SK-N-SH (cell line): Measurements from ENCODE around the gene SCAF1. TPM values are rescaled to one million over a fixed set of nuclear protein-coding genes. Genes with fewer than 3 reads are reported as not detected.
A peak's percentile ranks its signal among the peaks of the same experiment; 100 is the strongest.

Source experiments
- CTCF ChIA-PET: fragments of 300-600, 350-600 bp; formaldehyde crosslinking; extraction: SDS; loops from one replicate; lab custom pipeline; 2021; lab: Yijun Ruan, JAX
- POLR2A ChIA-PET: fragments of 350-600 bp; sonication (Branson Sonifier 250); formaldehyde crosslinking; extraction: SDS; loops from one replicate; lab custom pipeline; 2020; ENCODE audit warnings: antibody characterized with exemption, inconsistent platforms; lab: Yijun Ruan, JAX
- DNase-seq: peaks from one replicate; pipeline ENCODE4 v3.0.0; 2012
- H2AFZ ChIP-seq: fragments of 200-600 bp; sonication (generic); 2 replicates; pipeline ENCODE4 v1.8.1; 2016; ENCODE audit warnings: antibody characterized with exemption, mild to moderate bottlenecking, low read depth
- H3F3A ChIP-seq: fragments of 200-600 bp; sonication (generic); replicated peaks from 2 replicates; pipeline ENCODE3; 2016; ENCODE audit warnings: antibody characterized with exemption, mild to moderate bottlenecking; ENCODE audit not compliant: insufficient read depth
- H3K27ac ChIP-seq, 2 experiments: fragments of 200-500 bp in 1 of 2; fragments of 200-600 bp in 1 of 2; sonication (Bioruptor generic) in 1 of 2; sonication (generic), shearing (Covaris generic) in 1 of 2; 2 replicates each; pipeline versions ENCODE4 v1.5.1 to v1.6.1; 2014 to 2016; ENCODE audit warnings: low read depth in 2 of 2, inconsistent platforms in 1 of 2, low read length in 1 of 2, mild to moderate bottlenecking in 1 of 2, mixed read lengths in 1 of 2
- H3K27me3 ChIP-seq: fragments of 200-600 bp; sonication (generic), shearing (Covaris generic); 2 replicates; pipeline ENCODE4 v1.6.1; 2016; ENCODE audit warnings: mixed run types; ENCODE audit not compliant: insufficient read depth
- H3K36me3 ChIP-seq, 2 experiments: fragments of 200-500 bp in 1 of 2; fragments of 200-600 bp in 1 of 2; sonication (Bioruptor generic) in 1 of 2; sonication (generic) in 1 of 2; replicated peaks in 1 of 2; 2 replicates each; pipeline versions ENCODE3 to v1.5.1; 2014 to 2016; ENCODE audit warnings: low read length in 1 of 2, mild to moderate bottlenecking in 1 of 2; ENCODE audit not compliant: insufficient read depth in 2 of 2, control insufficient read depth in 1 of 2
- H3K4me1 ChIP-seq, 2 experiments: fragments of 200-500 bp in 1 of 2; fragments of 200-600 bp in 1 of 2; sonication (Bioruptor generic) in 1 of 2; sonication (generic), shearing (Covaris generic) in 1 of 2; 2 replicates each; pipeline versions ENCODE4 v1.5.1 to v1.6.1; 2014 to 2016; ENCODE audit warnings: low read depth in 1 of 2, low read length in 1 of 2, mixed run types in 1 of 2; ENCODE audit not compliant: insufficient read depth in 2 of 2, control insufficient read depth in 1 of 2
- H3K4me2 ChIP-seq: fragments of 200-600 bp; sonication (generic), shearing (Covaris generic); 2 replicates; pipeline ENCODE4 v1.6.1; 2017; ENCODE audit warnings: mixed run types
- H3K4me3 ChIP-seq, 2 experiments: fragments of 200-500 bp in 1 of 2; fragments of 200-600 bp in 1 of 2; sonication (Bioruptor generic) in 1 of 2; sonication (generic), shearing (Covaris generic) in 1 of 2; 2 replicates each; pipeline versions ENCODE4 v1.5.1 to v1.8.1; 2014 to 2016; ENCODE audit warnings: low read depth in 2 of 2, inconsistent platforms in 1 of 2, low read length in 1 of 2, mild to moderate bottlenecking in 1 of 2, mixed read lengths in 1 of 2, moderate library complexity in 1 of 2
- H3K79me2 ChIP-seq: fragments of 200-600 bp; sonication (generic); 2 replicates; pipeline ENCODE4 v1.8.1; 2017; ENCODE audit warnings: mild to moderate bottlenecking; ENCODE audit not compliant: insufficient read depth
- H3K9ac ChIP-seq: fragments of 200-600 bp; sonication (generic); 2 replicates; pipeline ENCODE4 v1.6.1; 2017; ENCODE audit warnings: mixed run types
- H3K9me2 ChIP-seq: fragments of 200-600 bp; sonication (generic); 2 replicates; pipeline ENCODE4 v1.6.1; 2017; ENCODE audit warnings: mixed run types
- H3K9me3 ChIP-seq: fragments of 200-600 bp; sonication (generic); 2 replicates; pipeline ENCODE4 v1.6.1; 2017; ENCODE audit warnings: mixed run types, mild to moderate bottlenecking, moderate library complexity
- H4K20me1 ChIP-seq: fragments of 200-600 bp; sonication (generic); 2 replicates; pipeline ENCODE4 v1.6.1; 2017; ENCODE audit warnings: mild to moderate bottlenecking, mixed run types; ENCODE audit not compliant: insufficient read depth
- ELF1 ChIP-seq: IDR thresholded peaks from 2 replicates; pipeline ENCODE4 v1.4.0; 2012
- FOXM1 ChIP-seq: IDR thresholded peaks from 2 replicates; pipeline ENCODE4 v1.4.0; 2012; ENCODE audit warnings: low read depth, mild to moderate bottlenecking
- GABPA ChIP-seq: IDR thresholded peaks from 2 replicates; pipeline ENCODE4 v1.4.0; 2012; ENCODE audit warnings: low read depth, mild to moderate bottlenecking
- GATA2 ChIP-seq: sonication (generic); formaldehyde crosslinking; IDR thresholded peaks from 2 replicates; pipeline ENCODE4 v1.5.0; 2020; ENCODE audit warnings: mild to moderate bottlenecking, missing genetic modification reagents
- JUND ChIP-seq: IDR thresholded peaks from 2 replicates; pipeline ENCODE4 v1.4.0; 2012
- MXI1 ChIP-seq: IDR thresholded peaks from 2 replicates; pipeline ENCODE4 v1.6.1; 2012; ENCODE audit warnings: mild to moderate bottlenecking, low read depth, low read length, improper control_type of control experiment
- NRF1 ChIP-seq: IDR thresholded peaks from 2 replicates; pipeline ENCODE4 v1.6.1; 2012; ENCODE audit warnings: low read depth, mild to moderate bottlenecking, low read length
- POLR2AphosphoS5 ChIP-seq: IDR thresholded peaks from 2 replicates; pipeline ENCODE4 v1.6.1; 2012; ENCODE audit warnings: low read depth, low read length
- RAD21 ChIP-seq: IDR thresholded peaks from 2 replicates; pipeline ENCODE4 v1.6.1; 2012; ENCODE audit warnings: mild to moderate bottlenecking, low read length
- RFX5 ChIP-seq: IDR thresholded peaks from 2 replicates; pipeline ENCODE4 v1.6.1; 2012; ENCODE audit warnings: mild to moderate bottlenecking, improper control_type of control experiment, low read length
- RXRA ChIP-seq: IDR thresholded peaks from 2 replicates; pipeline ENCODE4 v1.4.0; 2012; ENCODE audit warnings: low read depth, mild to moderate bottlenecking, borderline replicate concordance
- SIN3A ChIP-seq: IDR thresholded peaks from 2 replicates; pipeline ENCODE4 v1.6.1; 2012; ENCODE audit warnings: low read depth, mild to moderate bottlenecking, low read length, moderate library complexity, borderline replicate concordance
- TAF1 ChIP-seq: IDR thresholded peaks from 2 replicates; pipeline ENCODE4 v1.6.1; 2012; ENCODE audit warnings: low read depth, mild to moderate bottlenecking, low read length, moderate library complexity, borderline replicate concordance
- WGBS: methylation state at CpG from one replicate; pipeline ENCODE4 v1.1.6; 2017; ENCODE audit warnings: low lambda C conversion rate; 5-methylcytosine and 5-hydroxymethylcytosine counted together
- polyA plus RNA-seq, 3 experiments: library from polyadenylated mRNA; depleted of rRNA; stranded (reverse); fragments of >200 nt; gene quantifications; 2 replicates each; pipeline ENCODE4 v1.2.3, GENCODE V29; 2012
- TF ChIP-seq, protein P1 (sequence below): fragments of 200-600 bp; sonication (generic); IDR thresholded peaks from 2 replicates; pipeline ENCODE4 v1.6.1; 2017; ENCODE audit warnings: antibody characterized with exemption, mild to moderate bottlenecking, moderate library complexity
- TF ChIP-seq, protein P2 (sequence below): IDR thresholded peaks from 2 replicates; pipeline ENCODE4 v1.6.1; 2012; ENCODE audit warnings: mild to moderate bottlenecking, low read depth, low read length, moderate library complexity
- TF ChIP-seq, protein P3 (sequence below): IDR thresholded peaks from 2 replicates; pipeline ENCODE4 v1.4.0; 2012; ENCODE audit warnings: low read depth
- TF ChIP-seq, protein P4 (sequence below): IDR thresholded peaks from 2 replicates; pipeline ENCODE4; 2012

The SCAF1 gene
- polyA plus RNA-seq, 1 of the 3 experiments (the other 2 are of a cell fraction): 9.5 TPM

DNA sequence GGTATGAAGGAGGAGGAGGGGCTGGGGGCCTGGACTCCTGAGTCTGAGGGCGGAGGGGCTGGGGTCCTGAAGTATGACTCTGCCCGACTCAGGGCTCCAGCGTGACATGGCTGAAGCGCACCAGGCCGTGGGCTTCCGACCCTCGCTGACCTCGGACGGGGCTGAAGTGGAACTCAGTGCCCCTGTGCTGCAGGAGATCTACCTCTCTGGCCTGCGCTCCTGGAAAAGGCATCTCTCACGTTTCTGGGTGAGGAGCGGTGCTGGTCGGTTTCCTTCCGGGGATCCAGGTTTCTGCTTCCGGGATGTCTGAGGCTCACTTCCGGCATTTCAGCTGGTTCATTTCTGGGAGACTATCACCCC, 50.1 kb downstream of the SCAF1 start:
- peak overlapping the region; percentile 82 for H2AFZ ChIP-seq
- H3K4me2 ChIP-seq: peak overlapping the region; percentile 95
- H3K9me3 ChIP-seq: no peaks in the 10 kb centered on the region
- no peak for TF ChIP-seq RFX5
- no peak for TF ChIP-seq JUND
- TF ChIP-seq FOXM1: no peak
- TF ChIP-seq TAF1: peak; percentile 76; the same call in 1 of the 2 replicates
- peak; percentile 72 for TF ChIP-seq POLR2AphosphoS5
- peak; percentile 88 for TF ChIP-seq MXI1
- TF ChIP-seq, protein P1, sequence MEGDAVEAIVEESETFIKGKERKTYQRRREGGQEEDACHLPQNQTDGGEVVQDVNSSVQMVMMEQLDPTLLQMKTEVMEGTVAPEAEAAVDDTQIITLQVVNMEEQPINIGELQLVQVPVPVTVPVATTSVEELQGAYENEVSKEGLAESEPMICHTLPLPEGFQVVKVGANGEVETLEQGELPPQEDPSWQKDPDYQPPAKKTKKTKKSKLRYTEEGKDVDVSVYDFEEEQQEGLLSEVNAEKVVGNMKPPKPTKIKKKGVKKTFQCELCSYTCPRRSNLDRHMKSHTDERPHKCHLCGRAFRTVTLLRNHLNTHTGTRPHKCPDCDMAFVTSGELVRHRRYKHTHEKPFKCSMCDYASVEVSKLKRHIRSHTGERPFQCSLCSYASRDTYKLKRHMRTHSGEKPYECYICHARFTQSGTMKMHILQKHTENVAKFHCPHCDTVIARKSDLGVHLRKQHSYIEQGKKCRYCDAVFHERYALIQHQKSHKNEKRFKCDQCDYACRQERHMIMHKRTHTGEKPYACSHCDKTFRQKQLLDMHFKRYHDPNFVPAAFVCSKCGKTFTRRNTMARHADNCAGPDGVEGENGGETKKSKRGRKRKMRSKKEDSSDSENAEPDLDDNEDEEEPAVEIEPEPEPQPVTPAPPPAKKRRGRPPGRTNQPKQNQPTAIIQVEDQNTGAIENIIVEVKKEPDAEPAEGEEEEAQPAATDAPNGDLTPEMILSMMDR: no peak
- TF ChIP-seq, protein P2, sequence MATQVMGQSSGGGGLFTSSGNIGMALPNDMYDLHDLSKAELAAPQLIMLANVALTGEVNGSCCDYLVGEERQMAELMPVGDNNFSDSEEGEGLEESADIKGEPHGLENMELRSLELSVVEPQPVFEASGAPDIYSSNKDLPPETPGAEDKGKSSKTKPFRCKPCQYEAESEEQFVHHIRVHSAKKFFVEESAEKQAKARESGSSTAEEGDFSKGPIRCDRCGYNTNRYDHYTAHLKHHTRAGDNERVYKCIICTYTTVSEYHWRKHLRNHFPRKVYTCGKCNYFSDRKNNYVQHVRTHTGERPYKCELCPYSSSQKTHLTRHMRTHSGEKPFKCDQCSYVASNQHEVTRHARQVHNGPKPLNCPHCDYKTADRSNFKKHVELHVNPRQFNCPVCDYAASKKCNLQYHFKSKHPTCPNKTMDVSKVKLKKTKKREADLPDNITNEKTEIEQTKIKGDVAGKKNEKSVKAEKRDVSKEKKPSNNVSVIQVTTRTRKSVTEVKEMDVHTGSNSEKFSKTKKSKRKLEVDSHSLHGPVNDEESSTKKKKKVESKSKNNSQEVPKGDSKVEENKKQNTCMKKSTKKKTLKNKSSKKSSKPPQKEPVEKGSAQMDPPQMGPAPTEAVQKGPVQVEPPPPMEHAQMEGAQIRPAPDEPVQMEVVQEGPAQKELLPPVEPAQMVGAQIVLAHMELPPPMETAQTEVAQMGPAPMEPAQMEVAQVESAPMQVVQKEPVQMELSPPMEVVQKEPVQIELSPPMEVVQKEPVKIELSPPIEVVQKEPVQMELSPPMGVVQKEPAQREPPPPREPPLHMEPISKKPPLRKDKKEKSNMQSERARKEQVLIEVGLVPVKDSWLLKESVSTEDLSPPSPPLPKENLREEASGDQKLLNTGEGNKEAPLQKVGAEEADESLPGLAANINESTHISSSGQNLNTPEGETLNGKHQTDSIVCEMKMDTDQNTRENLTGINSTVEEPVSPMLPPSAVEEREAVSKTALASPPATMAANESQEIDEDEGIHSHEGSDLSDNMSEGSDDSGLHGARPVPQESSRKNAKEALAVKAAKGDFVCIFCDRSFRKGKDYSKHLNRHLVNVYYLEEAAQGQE: no peak
- peak; percentile 81 for TF ChIP-seq ELF1
- peak; percentile 94 for TF ChIP-seq GABPA
- TF ChIP-seq, protein P3, sequence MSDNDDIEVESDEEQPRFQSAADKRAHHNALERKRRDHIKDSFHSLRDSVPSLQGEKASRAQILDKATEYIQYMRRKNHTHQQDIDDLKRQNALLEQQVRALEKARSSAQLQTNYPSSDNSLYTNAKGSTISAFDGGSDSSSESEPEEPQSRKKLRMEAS: peak; percentile 63; the same call in 1 of the 2 replicates
- no peaks in the 10 kb centered on the region for H3K9me2 ChIP-seq
- WGBS: 16% methylated on average over 12 of the region's 16 CpGs
- peak; percentile 72 for DNase-seq
- peaks cover 6 to 28% of the 10 kb centered on the region in 2 experiments; a peak in 2 of 4 replicates for H3K4me1 ChIP-seq
- peak overlapping the region; percentile 71 for H3K9ac ChIP-seq
- peaks cover 15% of the 10 kb centered on the region for H3F3A ChIP-seq
- POLR2A ChIA-PET: interaction anchor here (0.6 to 3.2 kb wide), 4 partner anchors 11 to 23 kb away, joined by 3 to 11 read pairs (median 5); partner anchors contain the start of gene PRMT1
- H3K27ac ChIP-seq: peak overlapping the region; percentile 36 to 95; a peak in 3 of 4 replicates
- CTCF ChIA-PET: interaction anchor here (1.4 to 8.0 kb wide), 5 partner anchors 11 to 118 kb away, joined by 3 to 75 read pairs (median 7); partner anchors contain the start of gene PRMT1
- peaks cover 27% of the 10 kb centered on the region for H3K79me2 ChIP-seq
- H3K36me3 ChIP-seq: peaks cover 15 to 20% of the 10 kb centered on the region in 2 experiments
- no peaks in the 10 kb centered on the region for H3K27me3 ChIP-seq
- peak overlapping the region; percentile 77 to 81 for H3K4me3 ChIP-seq
- no peaks in the 10 kb centered on the region for H4K20me1 ChIP-seq

DNA sequence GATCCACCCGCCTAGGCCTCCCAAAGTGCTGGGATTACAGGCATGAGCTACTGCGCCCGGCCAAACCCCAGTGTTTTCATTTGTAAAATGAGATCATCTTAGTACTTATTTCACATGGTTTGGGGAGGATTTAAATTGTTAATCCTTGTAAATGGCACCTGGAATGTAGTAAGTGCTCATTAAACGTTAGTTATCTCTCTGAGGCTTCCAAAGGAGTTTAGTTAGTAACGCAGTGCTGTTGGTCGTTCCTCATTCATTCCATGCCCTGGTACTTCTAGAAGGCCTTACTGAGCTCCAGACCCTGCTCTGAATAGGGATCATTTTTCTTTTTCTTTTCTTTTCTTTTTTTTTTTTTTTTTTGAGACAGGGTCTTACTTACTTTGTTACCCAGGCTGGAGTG, 54.1 kb downstream of the SCAF1 start:
- no peak overlapping the region for H3K9ac ChIP-seq
- H4K20me1 ChIP-seq: no peaks in the 10 kb centered on the region
- H3K9me3 ChIP-seq: no peaks in the 10 kb centered on the region
- peaks cover 26% of the 10 kb centered on the region for H3K79me2 ChIP-seq
- ChIA-PET CTCF (no interaction called here), POLR2A (no interaction called here)
- 80% methylated on average over 6 of the region's 6 CpGs for WGBS
- no peak for DNase-seq
- H3K27ac ChIP-seq: no peak overlapping the region
- peaks cover 10 to 29% of the 10 kb centered on the region in 2 experiments for H3K36me3 ChIP-seq
- no peak overlapping the region for H2AFZ ChIP-seq
- no peaks in the 10 kb centered on the region for H3K27me3 ChIP-seq
- peaks cover 4% of the 10 kb centered on the region for H3F3A ChIP-seq
- H3K4me3 ChIP-seq: no peak overlapping the region
- H3K4me1 ChIP-seq: peaks cover 0 to 10% of the 10 kb centered on the region in 2 experiments; a peak in 1 of 4 replicates
- no peak overlapping the region for H3K4me2 ChIP-seq
- no peaks in the 10 kb centered on the region for H3K9me2 ChIP-seq
- TF ChIP-seq RAD21 (no peak), GATA2 (CRISPR knock-in tag) (no peak), RXRA (no peak), SIN3A (no peak), NRF1 (no peak)
- TF ChIP-seq, protein P2: no peak
- TF ChIP-seq, protein P4, sequence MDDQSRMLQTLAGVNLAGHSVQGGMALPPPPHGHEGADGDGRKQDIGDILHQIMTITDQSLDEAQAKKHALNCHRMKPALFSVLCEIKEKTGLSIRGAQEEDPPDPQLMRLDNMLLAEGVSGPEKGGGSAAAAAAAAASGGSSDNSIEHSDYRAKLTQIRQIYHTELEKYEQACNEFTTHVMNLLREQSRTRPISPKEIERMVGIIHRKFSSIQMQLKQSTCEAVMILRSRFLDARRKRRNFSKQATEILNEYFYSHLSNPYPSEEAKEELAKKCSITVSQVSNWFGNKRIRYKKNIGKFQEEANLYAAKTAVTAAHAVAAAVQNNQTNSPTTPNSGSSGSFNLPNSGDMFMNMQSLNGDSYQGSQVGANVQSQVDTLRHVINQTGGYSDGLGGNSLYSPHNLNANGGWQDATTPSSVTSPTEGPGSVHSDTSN: no peak
